Measurements from ENCODE around the gene UNC13C.

UNC13C gene

GRCh38 chr15:53979051-53979788 is 979 bp downstream of the UNC13C start:
- Histone ChIP-seq H3K36me3 (ENCODE audit: control insufficient read depth, insufficient read depth, low read length) (no peaks in the 10 kb centered on the region), H3K4me1 (ENCODE audit: control insufficient read depth, insufficient read depth, low read length, poor library complexity, severe bottlenecking) (peaks cover 3% of the 10 kb centered on the region), H3K27ac (ENCODE audit: low read depth, low read length, severe bottlenecking) (no peak overlapping the region), H3K9me3 (ENCODE audit: control insufficient read depth, low read length) (no peaks in the 10 kb centered on the region), H3K4me3 (ENCODE audit: extremely low read depth, insufficient read depth, low read length, poor library complexity, severe bottlenecking) (no peak overlapping the region)
- WGBS, 2 experiments (ENCODE audit: insufficient coverage in 2 of 2), result 17 to 80% methylated on average over 1 of the region's 4 CpGs

DNA sequence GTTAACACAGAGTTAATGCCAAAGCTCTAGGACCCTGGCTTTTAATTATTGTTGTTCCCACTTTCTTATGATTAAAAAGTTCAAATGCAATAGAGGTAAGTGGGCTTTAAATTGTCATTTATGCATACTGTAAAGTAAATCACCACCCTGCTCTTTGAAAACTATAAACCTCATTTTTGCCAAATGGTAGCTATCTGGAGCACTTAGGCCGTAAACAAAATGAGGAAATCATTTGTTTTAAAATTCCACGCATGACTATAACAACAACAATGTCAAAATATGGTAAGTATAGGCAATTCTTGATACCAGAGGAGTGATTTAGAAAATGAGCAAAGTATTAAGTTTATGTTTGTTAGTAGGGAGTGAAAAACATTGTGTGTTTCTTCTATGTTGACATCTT is 1.8 kb downstream of the UNC13C start:
- Histone ChIP-seq H3K36me3 (ENCODE audit: control insufficient read depth, insufficient read depth, low read length) (no peaks in the 10 kb centered on the region), H3K4me1 (ENCODE audit: control insufficient read depth, insufficient read depth, low read length, poor library complexity, severe bottlenecking) (peaks cover 3% of the 10 kb centered on the region), H3K4me3 (ENCODE audit: extremely low read depth, insufficient read depth, low read length, poor library complexity, severe bottlenecking) (no peak overlapping the region), H3K9me3 (ENCODE audit: control insufficient read depth, low read length) (no peaks in the 10 kb centered on the region), H3K27ac (ENCODE audit: low read depth, low read length, severe bottlenecking) (no peak overlapping the region)
- WGBS, 2 experiments (ENCODE audit: insufficient coverage in 2 of 2), result no CpG with 5 or more reads among the region's 2 CpGs

DNA sequence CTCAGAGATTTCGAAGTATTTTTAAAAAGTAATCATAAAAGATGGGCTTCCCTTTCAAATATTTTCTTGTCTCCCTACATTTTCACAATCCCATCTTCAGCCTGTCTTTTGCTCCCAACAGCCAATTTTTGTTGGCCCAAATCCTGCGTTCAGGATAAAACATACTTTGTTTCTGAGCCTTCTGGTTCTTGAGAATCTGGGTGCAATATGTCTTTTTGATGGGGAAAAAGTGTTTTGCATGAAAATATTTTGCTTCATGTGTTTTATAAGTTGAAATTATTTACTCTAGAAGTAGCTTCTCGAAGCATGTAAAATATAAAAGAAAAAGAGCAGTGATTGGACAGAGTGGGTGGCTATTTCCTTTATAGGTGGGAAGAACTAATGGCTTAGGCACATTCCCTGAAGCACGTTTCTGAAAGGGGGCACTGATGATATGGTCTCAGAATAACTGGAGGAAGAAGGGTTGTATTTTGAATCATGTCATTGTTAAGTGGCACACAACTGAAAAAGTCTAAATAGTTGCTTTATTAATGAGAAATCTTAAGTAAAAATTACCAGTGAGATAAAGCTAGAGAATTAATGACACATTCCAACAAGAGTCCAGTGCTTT is 3.9 kb downstream of the UNC13C start:
- Histone ChIP-seq H3K4me3 (ENCODE audit: extremely low read depth, insufficient read depth, low read length, poor library complexity, severe bottlenecking) (no peak overlapping the region), H3K27ac (ENCODE audit: low read depth, low read length, severe bottlenecking) (no peak overlapping the region), H3K36me3 (ENCODE audit: control insufficient read depth, insufficient read depth, low read length) (no peaks in the 10 kb centered on the region), H3K9me3 (ENCODE audit: control insufficient read depth, low read length) (no peaks in the 10 kb centered on the region), H3K4me1 (ENCODE audit: control insufficient read depth, insufficient read depth, low read length, poor library complexity, severe bottlenecking) (peaks cover 3% of the 10 kb centered on the region)
- 69 to 72% methylated on average over 2 of the region's 4 CpGs for WGBS, 2 experiments (ENCODE audit: insufficient coverage in 2 of 2)

DNA sequence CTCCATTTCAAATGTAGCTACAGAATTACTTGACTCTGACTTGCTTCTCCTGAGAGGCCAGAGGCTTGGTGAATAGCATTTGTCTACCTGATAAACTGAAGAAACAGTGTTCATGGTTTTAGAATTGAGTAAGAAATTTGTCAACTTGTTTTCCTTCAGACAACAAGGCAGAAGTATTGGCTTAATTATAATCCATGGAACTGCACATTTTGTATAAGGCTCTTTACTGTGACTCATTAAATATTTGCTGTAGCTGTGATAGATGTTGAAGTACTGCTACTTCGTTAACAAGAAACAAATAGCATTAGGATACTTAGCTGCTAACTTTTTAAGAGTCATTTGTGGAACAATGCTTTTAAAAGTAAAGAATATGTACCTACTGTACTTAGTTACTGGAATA is 4.6 kb downstream of the UNC13C start:
- H3K4me1 ChIP-seq (ENCODE audit: control insufficient read depth, insufficient read depth, low read length, poor library complexity, severe bottlenecking), result peaks cover 3% of the 10 kb centered on the region
- no peak overlapping the region for H3K4me3 ChIP-seq (ENCODE audit: extremely low read depth, insufficient read depth, low read length, poor library complexity, severe bottlenecking)
- no peak overlapping the region for H3K27ac ChIP-seq (ENCODE audit: low read depth, low read length, severe bottlenecking)
- H3K9me3 ChIP-seq (ENCODE audit: control insufficient read depth, low read length), result no peaks in the 10 kb centered on the region
- no CpG with 5 or more reads among the region's 1 CpG for WGBS, 2 experiments (ENCODE audit: insufficient coverage in 2 of 2)
- no peaks in the 10 kb centered on the region for H3K36me3 ChIP-seq (ENCODE audit: control insufficient read depth, insufficient read depth, low read length)

DNA sequence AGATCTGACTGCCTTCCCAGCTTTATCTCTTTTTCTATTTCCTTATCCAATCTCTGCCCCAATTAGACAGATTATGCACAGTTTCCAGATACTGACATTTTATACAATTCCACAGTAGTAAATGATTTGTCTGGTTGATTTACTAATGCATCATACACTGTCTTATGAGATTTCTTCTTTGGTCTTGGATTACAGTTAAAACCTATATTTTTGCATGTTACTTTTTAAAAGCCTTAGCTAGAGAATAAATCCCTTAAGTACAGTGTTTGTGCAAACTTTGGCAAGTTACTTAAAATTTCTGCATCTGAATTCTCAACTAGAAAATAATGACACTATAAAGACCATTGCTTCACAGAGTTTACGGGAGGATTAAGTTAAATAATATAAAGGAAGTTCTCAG is 6.0 kb downstream of the UNC13C start:
- Histone ChIP-seq H3K27ac (ENCODE audit: low read depth, low read length, severe bottlenecking) (no peak overlapping the region), H3K4me3 (ENCODE audit: extremely low read depth, insufficient read depth, low read length, poor library complexity, severe bottlenecking) (no peak overlapping the region), H3K9me3 (ENCODE audit: control insufficient read depth, low read length) (no peaks in the 10 kb centered on the region), H3K4me1 (ENCODE audit: control insufficient read depth, insufficient read depth, low read length, poor library complexity, severe bottlenecking) (no peaks in the 10 kb centered on the region), H3K36me3 (ENCODE audit: control insufficient read depth, insufficient read depth, low read length) (no peaks in the 10 kb centered on the region)
- WGBS, 2 experiments (ENCODE audit: insufficient coverage in 2 of 2), result no CpG with 5 or more reads among the region's 1 CpG

DNA sequence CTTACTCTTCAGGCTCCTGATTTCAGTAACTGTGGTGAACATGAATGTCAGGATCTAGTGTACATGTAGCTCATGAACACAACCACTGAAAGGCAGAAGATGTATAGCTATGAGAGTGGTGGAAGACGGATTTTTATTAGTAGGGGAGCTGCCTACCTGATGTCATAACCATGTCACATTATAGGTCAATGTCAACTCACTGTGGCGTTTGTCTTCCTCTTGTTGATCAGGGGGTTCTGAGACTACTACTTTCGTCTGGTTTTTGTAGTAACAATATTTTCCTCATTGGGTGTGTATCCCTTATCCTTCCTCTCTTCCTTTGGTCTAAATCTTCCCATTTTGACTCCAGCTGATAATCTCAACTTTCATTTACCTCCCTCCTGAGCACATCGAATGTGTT is 7.3 kb downstream of the UNC13C start:
- Histone ChIP-seq H3K4me1 (ENCODE audit: control insufficient read depth, insufficient read depth, low read length, poor library complexity, severe bottlenecking) (no peaks in the 10 kb centered on the region), H3K4me3 (ENCODE audit: extremely low read depth, insufficient read depth, low read length, poor library complexity, severe bottlenecking) (no peak overlapping the region), H3K27ac (ENCODE audit: low read depth, low read length, severe bottlenecking) (no peak overlapping the region), H3K36me3 (ENCODE audit: control insufficient read depth, insufficient read depth, low read length) (no peaks in the 10 kb centered on the region), H3K9me3 (ENCODE audit: control insufficient read depth, low read length) (no peaks in the 10 kb centered on the region)
- WGBS, 2 experiments (ENCODE audit: insufficient coverage in 2 of 2), result 100% methylated on average over 2 of the region's 4 CpGs; no CpG with 5 or more reads in 1 of the 2 experiments

- Histone ChIP-seq H3K9me3 (ENCODE audit: control insufficient read depth, low read length) (no peaks in the 10 kb centered on the region), H3K27ac (ENCODE audit: low read depth, low read length, severe bottlenecking) (no peak overlapping the region), H3K4me3 (ENCODE audit: extremely low read depth, insufficient read depth, low read length, poor library complexity, severe bottlenecking) (no peak overlapping the region), H3K4me1 (ENCODE audit: control insufficient read depth, insufficient read depth, low read length, poor library complexity, severe bottlenecking) (no peaks in the 10 kb centered on the region), H3K36me3 (ENCODE audit: control insufficient read depth, insufficient read depth, low read length) (no peaks in the 10 kb centered on the region)
- WGBS, 2 experiments (ENCODE audit: insufficient coverage in 2 of 2), result 58 to 64% methylated on average over 2 of the region's 2 CpGs
Observed at GRCh38 chr15:53987480-53987879, 9.2 kb downstream of the UNC13C start.

- WGBS, 2 experiments (ENCODE audit: insufficient coverage in 2 of 2), result 71 to 80% methylated on average over 1 of the region's 2 CpGs
- Histone ChIP-seq H3K27ac (ENCODE audit: low read depth, low read length, severe bottlenecking) (no peak overlapping the region), H3K9me3 (ENCODE audit: control insufficient read depth, low read length) (no peaks in the 10 kb centered on the region), H3K4me1 (ENCODE audit: control insufficient read depth, insufficient read depth, low read length, poor library complexity, severe bottlenecking) (no peaks in the 10 kb centered on the region), H3K36me3 (ENCODE audit: control insufficient read depth, insufficient read depth, low read length) (no peaks in the 10 kb centered on the region), H3K4me3 (ENCODE audit: extremely low read depth, insufficient read depth, low read length, poor library complexity, severe bottlenecking) (no peak overlapping the region)
Observed at GRCh38 chr15:54007256-54007655, 29.0 kb downstream of the UNC13C start.

GRCh38 chr15:54011656-54012055 is 33.4 kb downstream of the UNC13C start:
- Histone ChIP-seq H3K9me3 (ENCODE audit: control insufficient read depth, low read length) (no peaks in the 10 kb centered on the region), H3K36me3 (ENCODE audit: control insufficient read depth, insufficient read depth, low read length) (no peaks in the 10 kb centered on the region), H3K4me1 (ENCODE audit: control insufficient read depth, insufficient read depth, low read length, poor library complexity, severe bottlenecking) (no peaks in the 10 kb centered on the region), H3K27ac (ENCODE audit: low read depth, low read length, severe bottlenecking) (no peak overlapping the region), H3K4me3 (ENCODE audit: extremely low read depth, insufficient read depth, low read length, poor library complexity, severe bottlenecking) (no peak overlapping the region)
- whole genome bisulfite sequencing, 2 experiments (ENCODE audit: insufficient coverage in 2 of 2), result no CpG with 5 or more reads among the region's 1 CpG

- no peaks in the 10 kb centered on the region for H3K4me1 ChIP-seq (ENCODE audit: control insufficient read depth, insufficient read depth, low read length, poor library complexity, severe bottlenecking)
- no peak overlapping the region for H3K27ac ChIP-seq (ENCODE audit: low read depth, low read length, severe bottlenecking)
- H3K9me3 ChIP-seq (ENCODE audit: control insufficient read depth, low read length), result no peaks in the 10 kb centered on the region
- H3K36me3 ChIP-seq (ENCODE audit: control insufficient read depth, insufficient read depth, low read length), result no peaks in the 10 kb centered on the region
- no peak overlapping the region for H3K4me3 ChIP-seq (ENCODE audit: extremely low read depth, insufficient read depth, low read length, poor library complexity, severe bottlenecking)
- WGBS, 2 experiments (ENCODE audit: insufficient coverage in 2 of 2), result 83 to 89% methylated on average over 3 to 4 of the region's 4 CpGs
Observed at GRCh38 chr15:54014067-54014655, 35.9 kb downstream of the UNC13C start.

DNA sequence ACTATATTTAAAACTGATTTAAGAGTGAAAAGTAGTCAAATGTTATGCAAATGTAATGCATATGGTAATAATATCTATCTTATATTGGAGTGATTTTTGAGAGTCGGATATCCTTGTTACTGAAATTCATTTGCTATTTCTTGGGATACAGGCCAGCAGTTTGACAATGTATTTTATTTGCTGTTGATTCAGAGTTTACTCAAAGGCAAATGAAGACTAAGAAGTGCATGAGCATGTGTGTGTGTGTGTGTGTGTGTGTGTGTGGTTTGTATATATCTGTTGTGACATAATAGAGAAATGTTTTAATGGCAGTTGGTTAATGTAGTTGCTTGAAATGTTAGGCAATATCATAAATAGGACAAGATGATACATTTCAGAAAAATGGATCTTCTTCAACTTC is 39.0 kb downstream of the UNC13C start:
- H3K36me3 ChIP-seq (ENCODE audit: control insufficient read depth, insufficient read depth, low read length), result no peaks in the 10 kb centered on the region
- H3K9me3 ChIP-seq (ENCODE audit: control insufficient read depth, low read length), result no peaks in the 10 kb centered on the region
- WGBS, 2 experiments (ENCODE audit: insufficient coverage in 2 of 2), result no CpG with 5 or more reads among the region's 1 CpG
- no peaks in the 10 kb centered on the region for H3K4me1 ChIP-seq (ENCODE audit: control insufficient read depth, insufficient read depth, low read length, poor library complexity, severe bottlenecking)
- H3K27ac ChIP-seq (ENCODE audit: low read depth, low read length, severe bottlenecking), result no peak overlapping the region
- H3K4me3 ChIP-seq (ENCODE audit: extremely low read depth, insufficient read depth, low read length, poor library complexity, severe bottlenecking), result no peak overlapping the region
